Liver (tissue), 9 donors: Measurements from ENCODE around the gene LRRC2. TPM values are rescaled to one million over a fixed set of nuclear protein-coding genes. Genes with fewer than 3 reads are reported as not detected.

Experiments used
- DNase-seq: peaks from one replicate; pipeline ENCODE4 v3.0.0-alpha.2; 2017; ENCODE audit warnings: low spot score
- H3K27ac ChIP-seq, 2 donors: one replicate each; pipeline ENCODE4 v1.7.0; 2013; ENCODE audit warnings: inconsistent platforms in 2 of 2, low read length in 2 of 2, control low read depth in 1 of 2, low read depth in 1 of 2, mild to moderate bottlenecking in 1 of 2
- H3K27me3 ChIP-seq, 4 donors: one replicate each; pipeline versions ENCODE4 v1.6.1 to v1.7.0; 2013; ENCODE audit warnings: low read length in 3 of 4, inconsistent platforms in 1 of 4, mild to moderate bottlenecking in 1 of 4, moderate library complexity in 1 of 4; ENCODE audit not compliant: control insufficient read depth in 4 of 4, insufficient read depth in 4 of 4
- H3K36me3 ChIP-seq, 4 donors: one replicate each; pipeline versions ENCODE4 v1.6.1 to v1.7.0; 2013; ENCODE audit warnings: low read length in 3 of 4, mild to moderate bottlenecking in 3 of 4, low read depth in 1 of 4, moderate library complexity in 1 of 4; ENCODE audit not compliant: control insufficient read depth in 4 of 4, insufficient read depth in 3 of 4
- H3K4me1 ChIP-seq, 4 donors: one replicate each; pipeline versions ENCODE4 v1.6.1 to v1.7.0; 2013; ENCODE audit warnings: low read length in 3 of 4, mild to moderate bottlenecking in 3 of 4, moderate library complexity in 1 of 4; ENCODE audit not compliant: control insufficient read depth in 4 of 4, insufficient read depth in 4 of 4
- H3K4me3 ChIP-seq, 3 donors: one replicate each; pipeline versions ENCODE4 v1.6.1 to v1.7.0; 2013; ENCODE audit warnings: low read length in 3 of 3, control low read depth in 1 of 3, low read depth in 1 of 3, mild to moderate bottlenecking in 1 of 3
- H3K9ac ChIP-seq, 2 donors: one replicate each; pipeline ENCODE4 v1.7.0; 2013; ENCODE audit warnings: low read length in 2 of 2, mild to moderate bottlenecking in 2 of 2, moderate library complexity in 2 of 2, control low read depth in 1 of 2, low read depth in 1 of 2
- H3K9me3 ChIP-seq, 4 donors: one replicate each; pipeline versions ENCODE4 v1.6.1 to v1.7.0; 2013; ENCODE audit warnings: low read length in 3 of 4; ENCODE audit not compliant: control insufficient read depth in 4 of 4
- EGR1 ChIP-seq, 2 donors: IDR thresholded peaks; 2 replicates each; pipeline ENCODE4 v1.6.1; 2016 to 2018; ENCODE audit warnings: antibody characterized with exemption in 2 of 2, low read depth in 2 of 2
- FOXA1 ChIP-seq: IDR thresholded peaks from 2 replicates; pipeline ENCODE4 v1.6.1; 2016; ENCODE audit warnings: antibody characterized with exemption
- FOXA2 ChIP-seq: IDR thresholded peaks from 2 replicates; pipeline ENCODE4 v1.6.1; 2016; ENCODE audit warnings: antibody characterized with exemption
- GABPA ChIP-seq, 2 donors: IDR thresholded peaks in 1 of 2; conservative IDR thresholded peaks in 1 of 2; 2 replicates each; pipeline ENCODE4 v1.6.1; 2016; ENCODE audit warnings: antibody characterized with exemption in 2 of 2, mild to moderate bottlenecking in 1 of 2, moderate library complexity in 1 of 2
- HNF4A ChIP-seq, 2 donors: conservative IDR thresholded peaks; 2 replicates each; pipeline ENCODE4 v1.6.1; 2016; ENCODE audit warnings: antibody characterized with exemption in 2 of 2, mild to moderate bottlenecking in 2 of 2
- HNF4G ChIP-seq: IDR thresholded peaks from 2 replicates; pipeline ENCODE4 v1.6.1; 2016; ENCODE audit warnings: antibody characterized with exemption
- JUND ChIP-seq, 2 donors: IDR thresholded peaks; 2 replicates each; pipeline ENCODE4 v1.6.1; 2016; ENCODE audit warnings: antibody characterized with exemption in 2 of 2
- NR2F2 ChIP-seq: IDR thresholded peaks from 2 replicates; pipeline ENCODE4 v1.6.1; 2016; ENCODE audit warnings: antibody characterized with exemption
- RAD21 ChIP-seq, 2 donors: IDR thresholded peaks; 2 replicates each; pipeline ENCODE4 v1.6.1; 2016; ENCODE audit warnings: antibody characterized with exemption in 2 of 2, mild to moderate bottlenecking in 2 of 2
- RXRA ChIP-seq, 2 donors: IDR thresholded peaks; 2 replicates each; pipeline ENCODE4 v1.6.1; 2017 to 2018; ENCODE audit warnings: antibody characterized with exemption in 2 of 2, mild to moderate bottlenecking in 1 of 2
- SP1 ChIP-seq: IDR thresholded peaks from 2 replicates; pipeline ENCODE4 v1.6.1; 2018; ENCODE audit warnings: antibody characterized with exemption, mild to moderate bottlenecking
- TAF1 ChIP-seq: conservative IDR thresholded peaks from 2 replicates; pipeline ENCODE4 v1.6.1; 2016; ENCODE audit warnings: antibody characterized with exemption, mild to moderate bottlenecking
- YY1 ChIP-seq: IDR thresholded peaks from 2 replicates; pipeline ENCODE4 v1.6.1; 2016; ENCODE audit warnings: antibody characterized with exemption, mild to moderate bottlenecking
- WGBS: extraction: QIAGEN DNeasy Blood & Tissue Kit; methylation state at CpG from one replicate; pipeline ENCODE4 v1.1.7; 2013; 5-methylcytosine and 5-hydroxymethylcytosine counted together
- polyA plus RNA-seq, 2 donors: library from polyadenylated mRNA; stranded (reverse) in 1 of 2; unstranded in 1 of 2; fragments of 200-250 nt in 1 of 2; fragments of >200 nt in 1 of 2; fragmentation: Nextera tagmentation in 1 of 2; extraction: Ambion mirVana in 1 of 2; gene quantifications; one replicate each; pipeline versions ENCODE4 v1.2.1 to v1.2.3, GENCODE V29; 2013 to 2015
- total RNA-seq, 2 donors: library from RNA; depleted of rRNA; stranded (reverse); fragments of >200 nt; gene quantifications; one replicate each; pipeline ENCODE4 v1.2.3, GENCODE V29; 2014
- TF ChIP-seq, protein P1 (sequence below): IDR thresholded peaks from 2 replicates; pipeline ENCODE4 v1.6.1; 2016; ENCODE audit warnings: antibody characterized with exemption
- TF ChIP-seq, protein P2 (sequence below): IDR thresholded peaks from 2 replicates; pipeline ENCODE4 v1.6.1; 2016; ENCODE audit warnings: antibody characterized with exemption
- TF ChIP-seq, protein P3 (sequence below): IDR thresholded peaks from 2 replicates; pipeline ENCODE4 v1.6.1; 2016; ENCODE audit warnings: antibody characterized with exemption, mild to moderate bottlenecking
- TF ChIP-seq, protein P4 (sequence below): IDR thresholded peaks from 2 replicates; pipeline ENCODE4 v1.6.1; 2016; ENCODE audit warnings: antibody characterized with exemption
- donor health status: healthy.
- donor health status: healthy.
- donor health status: healthy.
- donor health status: healthy.
- donor health status: healthy.

The LRRC2 gene
- total and polyA plus RNA-seq, 4 donors: 0.93 to 7.6 (median 4.2) TPM

DNA sequence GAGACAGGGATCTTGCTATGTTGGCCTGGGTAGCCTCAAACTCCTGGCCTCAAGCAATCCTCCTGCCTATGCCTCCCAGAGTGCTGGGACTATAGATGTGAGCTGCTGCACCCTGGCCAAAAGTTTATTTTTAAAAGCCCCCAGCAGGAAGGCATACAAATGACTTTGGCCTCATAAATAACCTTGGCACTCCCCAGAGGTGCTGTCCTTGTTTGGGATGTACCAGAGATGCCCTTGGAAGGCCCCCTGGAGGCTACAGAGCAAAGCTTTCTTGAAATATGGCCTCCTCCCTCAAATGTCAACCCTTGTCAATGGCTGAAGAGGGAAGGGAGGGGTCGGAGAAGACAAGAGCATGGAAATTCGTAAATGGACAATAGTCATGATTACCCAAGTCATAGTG, 82.3 kb downstream of the LRRC2 start:
- Histone ChIP-seq H3K4me1 (peaks cover 0 to 4% (median 2%) of the 10 kb centered on the region in 4 donors), H3K9ac (no peak overlapping the region), H3K27me3 (no peaks in the 10 kb centered on the region), H3K9me3 (no peaks in the 10 kb centered on the region), H3K27ac (no peak overlapping the region), H3K36me3 (no peaks in the 10 kb centered on the region), H3K4me3 (no peak overlapping the region)
- WGBS: 94% methylated on average over 2 of the region's 2 CpGs
- no peak for TF ChIP-seq RXRA (IDR thresholded peaks at IDR 0.05)
- TF ChIP-seq, protein P1, sequence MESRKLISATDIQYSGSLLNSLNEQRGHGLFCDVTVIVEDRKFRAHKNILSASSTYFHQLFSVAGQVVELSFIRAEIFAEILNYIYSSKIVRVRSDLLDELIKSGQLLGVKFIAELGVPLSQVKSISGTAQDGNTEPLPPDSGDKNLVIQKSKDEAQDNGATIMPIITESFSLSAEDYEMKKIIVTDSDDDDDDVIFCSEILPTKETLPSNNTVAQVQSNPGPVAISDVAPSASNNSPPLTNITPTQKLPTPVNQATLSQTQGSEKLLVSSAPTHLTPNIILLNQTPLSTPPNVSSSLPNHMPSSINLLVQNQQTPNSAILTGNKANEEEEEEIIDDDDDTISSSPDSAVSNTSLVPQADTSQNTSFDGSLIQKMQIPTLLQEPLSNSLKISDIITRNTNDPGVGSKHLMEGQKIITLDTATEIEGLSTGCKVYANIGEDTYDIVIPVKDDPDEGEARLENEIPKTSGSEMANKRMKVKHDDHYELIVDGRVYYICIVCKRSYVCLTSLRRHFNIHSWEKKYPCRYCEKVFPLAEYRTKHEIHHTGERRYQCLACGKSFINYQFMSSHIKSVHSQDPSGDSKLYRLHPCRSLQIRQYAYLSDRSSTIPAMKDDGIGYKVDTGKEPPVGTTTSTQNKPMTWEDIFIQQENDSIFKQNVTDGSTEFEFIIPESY: no peak
- TF ChIP-seq HNF4G: no peak
- TF ChIP-seq FOXA1: no peak
- TF ChIP-seq TAF1: no peak
- TF ChIP-seq, protein P2, sequence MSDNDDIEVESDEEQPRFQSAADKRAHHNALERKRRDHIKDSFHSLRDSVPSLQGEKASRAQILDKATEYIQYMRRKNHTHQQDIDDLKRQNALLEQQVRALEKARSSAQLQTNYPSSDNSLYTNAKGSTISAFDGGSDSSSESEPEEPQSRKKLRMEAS: no peak
- TF ChIP-seq EGR1 (IDR thresholded peaks at IDR 0.05; ENCODE audit: low read depth in 2 of 2): no peak
- TF ChIP-seq JUND (IDR thresholded peaks at IDR 0.05): no peak
- TF ChIP-seq, protein P3, sequence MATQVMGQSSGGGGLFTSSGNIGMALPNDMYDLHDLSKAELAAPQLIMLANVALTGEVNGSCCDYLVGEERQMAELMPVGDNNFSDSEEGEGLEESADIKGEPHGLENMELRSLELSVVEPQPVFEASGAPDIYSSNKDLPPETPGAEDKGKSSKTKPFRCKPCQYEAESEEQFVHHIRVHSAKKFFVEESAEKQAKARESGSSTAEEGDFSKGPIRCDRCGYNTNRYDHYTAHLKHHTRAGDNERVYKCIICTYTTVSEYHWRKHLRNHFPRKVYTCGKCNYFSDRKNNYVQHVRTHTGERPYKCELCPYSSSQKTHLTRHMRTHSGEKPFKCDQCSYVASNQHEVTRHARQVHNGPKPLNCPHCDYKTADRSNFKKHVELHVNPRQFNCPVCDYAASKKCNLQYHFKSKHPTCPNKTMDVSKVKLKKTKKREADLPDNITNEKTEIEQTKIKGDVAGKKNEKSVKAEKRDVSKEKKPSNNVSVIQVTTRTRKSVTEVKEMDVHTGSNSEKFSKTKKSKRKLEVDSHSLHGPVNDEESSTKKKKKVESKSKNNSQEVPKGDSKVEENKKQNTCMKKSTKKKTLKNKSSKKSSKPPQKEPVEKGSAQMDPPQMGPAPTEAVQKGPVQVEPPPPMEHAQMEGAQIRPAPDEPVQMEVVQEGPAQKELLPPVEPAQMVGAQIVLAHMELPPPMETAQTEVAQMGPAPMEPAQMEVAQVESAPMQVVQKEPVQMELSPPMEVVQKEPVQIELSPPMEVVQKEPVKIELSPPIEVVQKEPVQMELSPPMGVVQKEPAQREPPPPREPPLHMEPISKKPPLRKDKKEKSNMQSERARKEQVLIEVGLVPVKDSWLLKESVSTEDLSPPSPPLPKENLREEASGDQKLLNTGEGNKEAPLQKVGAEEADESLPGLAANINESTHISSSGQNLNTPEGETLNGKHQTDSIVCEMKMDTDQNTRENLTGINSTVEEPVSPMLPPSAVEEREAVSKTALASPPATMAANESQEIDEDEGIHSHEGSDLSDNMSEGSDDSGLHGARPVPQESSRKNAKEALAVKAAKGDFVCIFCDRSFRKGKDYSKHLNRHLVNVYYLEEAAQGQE: no peak
- no peak for TF ChIP-seq SP1
- TF ChIP-seq FOXA2: no peak
- no peak for TF ChIP-seq GABPA (IDR thresholded peaks at IDR 0.05 in 1 of 2, conservative IDR thresholded peaks at IDR 0.05 in 1 of 2)
- TF ChIP-seq RAD21 (IDR thresholded peaks at IDR 0.05): no peak
- TF ChIP-seq HNF4A (conservative IDR thresholded peaks at IDR 0.05): no peak
- TF ChIP-seq, protein P4, sequence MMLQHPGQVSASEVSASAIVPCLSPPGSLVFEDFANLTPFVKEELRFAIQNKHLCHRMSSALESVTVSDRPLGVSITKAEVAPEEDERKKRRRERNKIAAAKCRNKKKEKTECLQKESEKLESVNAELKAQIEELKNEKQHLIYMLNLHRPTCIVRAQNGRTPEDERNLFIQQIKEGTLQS: no peak
- DNase-seq: no peak

DNA sequence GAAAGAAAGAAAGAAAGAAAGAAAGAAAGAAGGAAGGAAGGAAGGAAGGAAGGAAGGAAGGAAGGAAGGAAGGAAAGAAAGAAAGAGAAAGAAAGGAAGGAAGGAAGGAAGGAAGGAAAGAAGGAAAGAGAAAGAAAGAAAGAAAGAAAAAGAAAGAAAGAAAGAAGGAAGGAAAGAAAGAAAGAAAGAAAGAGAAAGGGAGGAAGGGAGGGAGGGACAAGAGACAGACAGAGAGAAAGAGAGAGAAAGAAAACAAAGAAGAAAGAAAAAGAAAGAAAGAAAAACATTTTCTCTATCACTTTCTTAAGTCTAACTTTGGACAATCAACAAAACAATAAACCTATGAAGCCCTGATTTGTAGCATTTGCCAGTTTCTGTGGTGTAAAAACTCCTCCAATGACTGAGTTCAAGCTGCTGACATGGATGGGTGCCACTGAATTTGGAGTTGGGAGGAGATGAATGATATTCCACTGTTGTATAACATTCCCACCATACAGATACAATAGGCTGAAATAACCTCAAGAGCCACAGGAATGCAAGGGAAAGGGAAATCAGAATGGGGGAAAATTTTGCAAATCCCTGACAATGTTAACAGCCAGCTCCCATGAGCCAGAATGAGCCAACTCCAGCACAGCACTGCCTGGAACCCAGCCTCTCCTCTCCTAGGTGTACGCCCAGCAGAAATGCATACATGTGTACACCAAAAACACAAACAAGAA, 83.3 kb downstream of the LRRC2 start:
- WGBS: 97% methylated on average over 1 of the region's 1 CpG

More for the DNA sequence above, 83.3 kb downstream of the LRRC2 start:
- DNase-seq: no peak
- Histone ChIP-seq H3K9me3 (no peaks in the 10 kb centered on the region), H3K27me3 (no peaks in the 10 kb centered on the region), H3K36me3 (no peaks in the 10 kb centered on the region), H3K4me3 (no peak overlapping the region), H3K4me1 (no peaks in the 10 kb centered on the region), H3K27ac (no peak overlapping the region), H3K9ac (no peak overlapping the region)
- no peak for TF ChIP-seq RAD21 (IDR thresholded peaks at IDR 0.05)
- TF ChIP-seq, protein P4: no peak
- TF ChIP-seq EGR1 (IDR thresholded peaks at IDR 0.05; ENCODE audit: low read depth in 2 of 2): no peak
- TF ChIP-seq, protein P2: no peak
- TF ChIP-seq HNF4G: no peak
- TF ChIP-seq YY1: no peak
- TF ChIP-seq NR2F2: no peak
- TF ChIP-seq HNF4A (conservative IDR thresholded peaks at IDR 0.05): no peak
- TF ChIP-seq GABPA (IDR thresholded peaks at IDR 0.05 in 1 of 2, conservative IDR thresholded peaks at IDR 0.05 in 1 of 2): no peak
- TF ChIP-seq SP1: no peak
- TF ChIP-seq, protein P3: no peak
- TF ChIP-seq JUND (IDR thresholded peaks at IDR 0.05): no peak
- no peak for TF ChIP-seq FOXA1
